Putamen (tissue), 1 donor: ENCODE data around the gene CFAP61.
"Not testable (repeated sequence)": the region's sequence is repeated elsewhere in the genome, so short reads cannot be mapped to it uniquely, and the experiment has no call there.

Source experiments
- DNase-seq: peaks from one replicate; pipeline ENCODE4 v3.0.0-alpha.2; 2016; ENCODE audit warnings: low spot score

Gene CFAP61

DNA sequence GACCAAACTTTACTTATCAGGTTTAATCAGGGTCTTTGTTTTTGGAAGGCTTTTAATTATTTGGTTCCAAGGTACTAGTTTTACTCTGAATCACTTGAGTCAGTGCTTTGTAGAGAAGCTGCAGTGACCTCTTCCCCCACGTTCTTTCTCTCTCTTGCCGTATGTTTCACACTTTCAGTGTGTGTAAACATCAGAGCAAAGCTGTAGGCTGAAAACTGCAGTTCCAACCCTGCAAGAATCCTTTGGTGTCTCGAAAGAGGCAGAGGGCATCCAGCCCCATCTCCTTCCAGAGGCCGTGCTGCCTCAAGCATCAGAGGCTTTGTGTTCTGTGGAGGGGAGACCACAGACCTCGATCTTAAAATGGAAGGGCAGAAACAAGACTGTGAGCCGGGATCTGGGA lies 42.1 kb downstream of the CFAP61 start:
- DNase-seq: no peak

DNA sequence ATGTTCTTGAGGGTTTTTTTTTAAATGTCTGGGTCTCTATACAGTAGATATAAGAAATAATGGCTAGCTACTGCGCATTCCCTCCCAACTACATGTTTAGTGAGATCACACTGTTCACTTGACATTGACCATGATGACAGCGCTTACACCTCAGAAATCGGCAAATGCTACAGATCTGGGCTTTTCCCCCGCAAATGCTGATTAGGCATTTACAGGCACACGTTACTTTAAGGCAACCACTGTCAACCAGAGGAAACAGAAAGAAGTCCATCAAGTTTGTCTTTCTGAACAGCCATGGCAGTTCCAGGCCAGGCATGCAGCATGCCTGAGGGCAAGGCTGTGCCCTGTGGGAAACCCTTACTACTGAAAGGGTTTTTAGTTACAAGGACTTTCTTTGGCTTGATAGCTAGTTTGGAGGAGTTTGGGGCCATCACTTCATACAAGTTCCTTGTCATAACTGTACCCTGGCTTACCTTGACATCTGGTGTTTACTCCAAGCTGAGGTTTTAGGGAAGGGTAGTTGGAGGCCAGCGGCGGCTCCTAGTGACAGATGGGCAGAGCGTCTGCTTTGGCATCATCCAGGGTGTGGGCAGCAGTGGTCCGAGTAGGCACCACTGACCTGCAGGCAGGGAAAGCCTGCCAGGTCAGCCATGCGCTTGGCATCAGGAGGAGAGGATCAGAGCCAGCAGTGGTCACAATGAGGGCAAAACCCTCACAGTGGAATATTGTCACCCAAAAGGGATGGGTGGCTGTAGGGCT lies 43.0 kb downstream of the CFAP61 start:
- no peak for DNase-seq

DNA sequence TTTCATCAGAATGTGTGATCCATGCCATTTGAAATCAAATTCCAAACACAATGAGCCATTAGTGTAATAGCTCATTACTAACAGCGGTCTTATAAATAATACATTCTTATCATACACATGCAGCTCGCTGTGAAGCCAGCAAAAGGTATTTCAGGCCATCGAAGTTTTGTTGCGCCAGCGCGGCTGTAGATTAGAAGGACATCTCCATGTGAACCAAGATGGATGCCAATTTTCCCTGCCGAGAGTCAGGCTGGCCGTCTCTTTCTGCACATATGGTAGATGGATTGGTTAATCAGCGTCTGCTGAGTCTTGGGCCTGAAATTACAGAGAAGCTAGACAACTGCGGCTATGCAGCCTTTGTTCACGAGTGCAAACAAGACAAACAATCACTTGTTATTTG lies 44.1 kb downstream of the CFAP61 start:
- DNase-seq: no peak

DNA sequence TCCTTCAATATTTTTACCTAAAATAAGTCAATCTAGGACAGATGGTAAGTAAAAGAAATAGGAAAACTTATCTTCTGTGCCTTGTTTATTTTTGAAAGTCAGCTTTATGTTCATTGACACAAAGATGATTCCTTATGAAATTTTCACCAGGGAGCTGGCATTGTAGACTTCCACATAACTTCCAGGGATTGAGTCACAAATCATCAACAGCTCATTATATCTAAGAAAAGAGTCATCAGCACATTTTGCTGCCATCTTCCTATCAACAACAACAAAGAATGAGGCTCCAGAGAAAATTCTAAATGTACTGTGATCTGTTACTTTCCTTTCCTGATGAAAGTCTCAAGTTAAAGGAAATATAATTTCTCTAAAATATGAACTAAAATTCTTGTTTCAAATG lies 48.5 kb downstream of the CFAP61 start:
- no peak for DNase-seq

DNA sequence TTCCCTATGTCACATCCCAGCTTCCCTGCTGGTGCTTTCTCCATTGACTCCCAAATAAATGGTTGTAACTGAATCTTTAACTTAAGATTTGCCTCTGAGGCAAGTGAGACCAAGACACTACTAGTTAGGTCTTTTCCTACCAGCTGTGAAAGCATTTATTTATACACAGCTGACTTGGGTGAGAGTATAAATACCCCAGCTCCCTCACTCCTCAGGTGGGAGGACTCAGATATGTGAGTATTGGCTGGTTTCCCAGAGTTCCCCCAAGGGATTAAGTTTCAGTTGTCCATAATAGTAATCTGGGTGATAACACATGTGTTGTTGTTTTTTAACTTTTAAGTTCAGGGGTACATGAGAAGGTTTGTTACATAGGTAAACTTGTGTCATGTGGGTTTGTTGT lies 49.8 kb downstream of the CFAP61 start:
- no peak for DNase-seq

DNA sequence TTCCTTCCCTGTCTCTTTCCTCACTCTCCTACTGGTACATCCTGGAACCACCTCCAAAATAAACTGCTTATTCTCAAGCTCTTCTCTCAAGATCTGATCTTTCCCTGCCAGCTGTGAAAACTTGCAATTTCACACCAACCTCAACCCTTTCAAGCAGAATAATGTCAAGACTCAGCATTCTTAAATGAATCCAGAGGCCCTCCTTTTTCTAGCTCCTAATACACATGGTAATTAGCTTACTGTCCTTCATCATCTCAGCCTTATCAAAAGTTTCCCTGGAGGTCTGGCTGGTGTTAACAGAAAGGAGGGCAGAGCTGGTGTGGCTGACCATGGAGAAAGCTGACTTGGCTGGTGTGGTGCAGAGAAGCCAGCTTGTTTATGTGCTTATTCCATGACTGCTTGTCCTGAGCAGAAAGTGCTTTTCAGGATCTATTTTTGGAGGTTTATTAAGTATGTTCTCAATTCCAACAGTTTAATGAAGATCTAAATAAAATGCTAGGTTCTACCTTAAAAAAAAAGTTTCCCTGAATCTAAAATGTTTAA lies 50.5 kb downstream of the CFAP61 start:
- DNase-seq: no peak

DNA sequence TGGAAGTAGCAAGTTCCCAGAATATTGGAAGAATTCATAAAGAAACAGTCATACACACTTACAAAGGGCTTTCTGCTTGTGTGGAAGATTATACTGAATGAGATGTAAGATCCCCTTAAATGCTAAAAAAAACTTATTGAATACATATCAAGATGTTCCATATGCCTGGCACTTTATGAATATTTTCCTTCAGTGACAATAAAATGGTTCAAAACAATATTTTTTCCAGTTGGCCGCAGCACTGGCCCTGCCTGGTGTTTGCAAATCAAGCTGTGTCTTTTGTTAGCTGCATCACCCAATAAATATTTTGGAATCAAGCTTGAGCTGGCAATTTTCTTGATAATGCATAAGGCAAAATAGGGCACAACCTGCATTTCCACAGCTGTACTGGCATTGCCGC lies 51.2 kb downstream of the CFAP61 start:
- DNase-seq: no peak

DNA sequence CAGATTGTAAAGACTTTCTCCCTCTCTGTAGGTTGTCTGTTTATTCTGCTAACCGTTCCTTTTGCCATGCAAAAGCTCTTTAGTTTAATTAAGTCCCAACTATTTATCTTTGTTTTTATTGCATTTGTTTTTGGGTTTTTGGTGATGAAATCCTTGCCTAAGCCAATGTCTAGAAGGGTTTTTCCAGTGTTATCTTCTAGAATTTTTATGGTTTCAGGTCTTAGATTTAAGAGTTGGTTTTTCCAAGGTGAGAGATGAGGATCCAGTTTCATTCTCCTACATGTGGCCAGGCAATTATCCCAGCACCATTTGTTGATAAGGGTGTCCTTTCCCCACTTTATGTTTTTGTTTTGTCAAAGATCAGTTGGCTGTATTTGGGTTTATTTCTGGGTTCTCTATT lies 70.9 kb downstream of the CFAP61 start:
- not testable (repeated sequence) for DNase-seq

DNA sequence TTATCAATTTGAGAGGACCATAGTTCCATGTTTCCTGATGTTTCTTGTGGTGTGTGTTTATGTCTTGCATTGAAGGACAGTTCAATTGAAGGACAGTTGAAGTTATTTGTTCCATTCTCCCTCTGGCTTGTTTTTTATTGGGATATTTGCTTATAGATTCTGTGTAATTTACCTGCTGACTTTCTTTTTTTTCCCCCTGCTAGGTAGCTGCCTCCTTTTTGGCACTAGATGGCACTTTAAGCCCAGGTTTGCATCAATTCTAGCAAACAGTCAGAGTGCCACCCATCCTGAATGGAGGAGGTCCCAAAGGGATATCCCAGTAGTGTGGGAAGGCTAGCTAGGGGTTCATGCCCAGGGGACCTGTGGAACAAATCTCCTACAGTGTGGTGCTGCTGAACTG lies 78.1 kb downstream of the CFAP61 start:
- no peak for DNase-seq

DNA sequence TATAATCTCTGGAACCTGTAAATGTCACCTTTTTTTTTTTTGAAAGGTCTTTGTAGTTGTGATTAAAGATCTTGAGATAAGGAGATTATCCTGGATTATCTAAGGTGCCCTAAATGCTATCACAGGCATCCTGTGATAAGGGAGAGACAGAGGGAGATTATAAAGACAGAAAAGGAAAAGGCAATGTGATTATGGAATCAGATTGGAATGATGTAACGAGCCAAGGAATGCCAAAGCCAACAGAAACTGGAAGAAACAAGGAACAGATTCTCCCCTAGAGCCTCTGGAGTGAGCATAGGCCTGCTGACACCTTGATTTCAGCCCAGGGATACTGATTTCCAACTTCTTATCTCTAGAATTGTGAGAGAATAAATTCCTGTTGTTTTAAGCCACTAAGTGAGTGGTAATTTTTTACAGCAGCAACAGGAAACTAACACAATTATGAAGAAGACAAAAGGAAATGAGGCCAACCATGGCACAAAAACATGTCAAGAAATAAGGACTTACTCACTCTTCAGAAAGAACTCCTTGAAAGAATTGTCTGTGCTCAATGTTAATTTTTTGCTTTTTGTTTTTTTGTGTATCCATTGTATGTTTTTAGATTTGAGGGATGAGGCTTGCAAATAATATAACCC lies 82.7 kb downstream of the CFAP61 start:
- no peak for DNase-seq

DNA sequence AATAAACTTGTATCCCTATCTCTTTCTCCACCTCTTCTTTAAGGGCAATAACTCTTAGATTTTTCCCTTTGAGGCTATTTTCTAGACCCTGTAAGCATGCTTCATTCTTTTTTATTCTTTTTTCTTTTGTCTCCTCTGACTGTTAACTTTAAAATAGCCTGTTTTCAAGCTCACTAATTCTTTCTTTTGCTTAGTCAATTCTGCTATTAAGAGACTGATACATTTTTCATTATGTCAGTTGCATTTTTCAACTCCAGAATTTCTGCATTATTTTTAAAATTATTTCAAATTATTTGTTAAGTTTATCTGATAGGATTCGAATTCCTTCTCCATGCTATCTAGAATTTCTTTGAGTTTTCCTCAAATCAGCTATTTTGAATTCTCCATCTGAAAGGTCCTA lies 84.0 kb downstream of the CFAP61 start:
- DNase-seq: no peak

DNA sequence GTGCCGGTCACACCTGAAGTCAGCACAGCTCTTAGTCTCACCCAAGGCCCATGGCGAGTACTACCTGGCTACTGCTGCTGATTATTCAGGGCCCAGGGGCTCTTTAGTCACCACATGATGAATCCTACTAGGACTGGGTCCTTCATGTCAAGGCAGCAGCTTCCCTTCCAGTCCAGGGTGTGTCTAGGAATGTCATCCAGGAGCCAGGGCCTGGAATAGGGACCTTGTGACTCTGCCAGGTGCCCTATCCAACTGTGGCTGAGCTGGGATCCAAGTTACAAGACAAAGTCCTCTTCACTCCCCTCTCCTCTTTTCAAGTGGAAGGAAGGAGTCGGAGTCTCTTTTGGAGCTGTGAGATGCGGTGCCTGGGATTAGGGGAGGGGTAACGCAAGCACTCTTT lies 85.5 kb downstream of the CFAP61 start:
- DNase-seq: no peak

DNA sequence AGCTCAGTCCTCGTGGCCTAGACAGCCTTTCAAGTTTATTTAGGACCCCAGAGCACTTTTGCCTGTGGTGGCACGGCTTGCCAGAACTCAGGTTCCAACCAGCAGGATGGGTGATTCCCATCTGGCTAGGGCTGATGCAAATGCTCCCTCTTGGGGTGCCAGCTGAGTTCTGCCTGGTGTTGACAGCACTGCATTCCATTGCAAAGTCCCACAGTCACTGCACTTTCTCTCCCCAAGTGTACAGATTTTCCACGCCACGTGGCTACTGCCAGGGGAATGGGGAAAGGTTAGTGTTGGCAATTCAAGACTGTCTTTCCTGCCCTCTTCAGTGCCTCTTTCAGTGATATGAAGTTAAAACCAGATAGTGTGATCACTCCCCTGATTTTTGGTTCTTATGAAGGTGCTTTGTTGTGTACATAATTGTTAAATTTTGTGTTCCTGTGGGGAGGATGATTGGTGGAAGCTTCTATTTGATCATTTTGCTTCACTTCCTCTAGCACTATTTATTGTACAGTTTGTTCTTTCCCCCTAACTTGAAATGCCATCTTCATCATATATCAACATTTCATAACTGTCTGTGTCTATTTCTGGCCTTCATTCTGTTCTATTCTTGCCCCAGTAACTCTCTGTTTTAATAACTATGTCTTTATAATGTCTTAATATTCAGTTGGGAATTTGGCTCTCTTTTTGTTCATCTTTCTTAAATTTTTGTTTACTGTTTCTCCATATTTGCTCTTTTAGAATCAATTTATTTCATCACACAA lies 86.2 kb downstream of the CFAP61 start:
- no peak for DNase-seq

DNA sequence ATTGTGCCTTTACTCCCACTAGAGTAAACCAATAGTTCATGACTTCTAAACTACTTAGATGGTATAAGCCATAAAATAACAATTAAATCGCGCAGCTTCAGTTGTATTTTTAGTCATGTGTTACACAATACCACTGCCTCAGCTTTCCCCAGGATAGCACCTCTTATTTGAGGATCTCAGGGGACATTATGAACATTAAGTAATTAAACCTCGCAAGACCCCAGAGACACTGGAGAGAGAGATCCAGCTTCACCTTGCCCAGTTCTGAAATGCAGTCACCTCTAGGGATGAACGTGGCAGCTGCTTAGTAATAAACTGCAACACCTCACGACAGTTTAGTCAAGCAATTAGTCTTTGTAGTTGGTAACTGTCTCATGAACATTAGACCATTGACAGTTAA lies 87.1 kb downstream of the CFAP61 start:
- no peak for DNase-seq

DNA sequence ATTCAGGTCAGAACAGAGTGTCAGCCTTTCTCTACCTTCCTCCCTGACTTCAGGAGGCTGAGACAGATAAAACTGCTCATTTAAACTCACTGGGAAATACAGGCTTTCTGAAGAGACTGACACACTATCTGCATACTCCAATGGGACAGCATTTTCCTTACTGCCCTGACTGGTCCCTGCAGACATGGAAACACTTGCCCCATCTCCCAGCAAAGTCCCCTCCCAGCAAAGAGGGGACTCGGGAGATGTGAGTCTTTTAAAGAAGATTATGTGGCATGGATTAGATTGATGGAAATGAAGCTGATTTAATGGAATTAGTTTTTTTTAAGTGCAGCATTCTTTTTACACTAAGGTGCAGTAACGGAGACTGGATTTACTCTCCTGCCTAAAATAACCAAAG lies 90.8 kb downstream of the CFAP61 start:
- no peak for DNase-seq

DNA sequence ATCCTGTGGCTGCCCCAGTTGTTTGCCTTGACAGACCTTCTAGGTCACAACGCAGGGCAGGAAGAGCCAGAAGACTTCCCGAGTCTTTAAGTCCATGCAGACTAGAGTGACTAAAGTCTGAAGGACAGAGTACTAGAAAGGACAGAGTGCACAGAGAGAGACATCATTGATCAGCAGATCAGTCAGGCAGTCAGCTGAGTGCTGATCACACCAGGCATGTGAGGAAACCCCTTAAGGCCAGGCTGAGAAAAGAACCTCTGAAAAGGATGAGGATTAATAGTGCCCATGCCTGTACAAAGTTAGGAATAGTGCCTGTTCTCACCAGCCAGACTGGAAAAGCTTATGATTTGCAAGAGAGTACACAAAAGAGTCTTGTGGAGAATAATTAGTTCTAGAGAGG lies 91.3 kb downstream of the CFAP61 start:
- DNase-seq: no peak

DNA sequence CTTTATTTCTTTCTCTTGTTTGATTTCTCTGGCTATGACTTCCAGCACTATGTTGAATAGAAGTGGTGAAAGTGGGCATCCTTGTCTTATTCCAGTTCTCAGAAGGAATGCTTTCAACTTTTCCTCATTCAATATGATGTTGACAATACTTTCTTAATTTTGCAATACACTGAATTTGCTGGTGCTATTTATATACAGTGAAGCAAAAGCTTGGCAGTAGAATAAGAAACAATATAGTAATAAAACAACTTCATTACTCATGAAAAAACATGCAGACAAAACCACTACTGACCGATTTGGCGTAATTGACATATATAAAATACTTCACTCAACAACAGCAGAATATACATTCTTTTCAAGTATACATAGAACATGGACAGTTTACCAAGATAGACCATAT lies 96.4 kb downstream of the CFAP61 start:
- no peak for DNase-seq

DNA sequence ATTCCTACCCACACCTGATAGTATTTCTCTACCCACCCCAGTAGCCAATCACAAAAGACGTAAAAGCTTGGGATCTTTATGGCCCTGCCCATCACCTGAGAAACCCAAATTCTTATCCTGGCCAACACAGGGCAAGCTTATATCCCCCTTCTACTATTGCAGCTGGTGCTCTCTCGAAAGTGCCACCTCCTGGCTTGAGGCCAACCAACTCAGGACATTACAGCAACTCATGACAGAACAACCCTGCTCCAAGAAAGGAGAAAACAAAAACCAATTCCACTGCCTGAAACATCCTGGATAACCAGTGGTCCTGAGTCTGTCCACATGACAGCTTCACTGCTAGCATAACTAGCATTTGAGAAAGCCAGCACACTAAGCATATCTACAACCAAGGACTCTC lies 97.9 kb downstream of the CFAP61 start:
- DNase-seq: no peak

DNA sequence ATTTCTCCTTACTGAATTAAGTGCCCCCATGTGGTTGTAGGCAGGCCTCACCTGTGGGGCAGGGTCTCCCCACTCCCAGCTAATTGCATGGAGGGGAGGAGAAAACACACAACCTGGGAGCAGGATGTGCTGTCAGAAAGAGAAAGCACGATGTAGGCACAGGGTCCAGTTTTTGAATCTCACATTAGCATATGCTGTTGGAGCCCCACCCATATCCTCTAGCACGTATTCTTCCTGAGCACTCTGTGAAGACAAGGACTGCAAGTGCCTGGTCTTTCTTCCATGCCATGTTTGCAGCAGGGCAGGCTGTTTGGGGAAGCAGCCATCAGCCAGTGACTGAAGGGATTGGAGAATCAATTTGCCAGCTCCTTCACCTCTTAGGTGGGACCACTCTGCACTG lies 108.2 kb downstream of the CFAP61 start:
- no peak for DNase-seq

DNA sequence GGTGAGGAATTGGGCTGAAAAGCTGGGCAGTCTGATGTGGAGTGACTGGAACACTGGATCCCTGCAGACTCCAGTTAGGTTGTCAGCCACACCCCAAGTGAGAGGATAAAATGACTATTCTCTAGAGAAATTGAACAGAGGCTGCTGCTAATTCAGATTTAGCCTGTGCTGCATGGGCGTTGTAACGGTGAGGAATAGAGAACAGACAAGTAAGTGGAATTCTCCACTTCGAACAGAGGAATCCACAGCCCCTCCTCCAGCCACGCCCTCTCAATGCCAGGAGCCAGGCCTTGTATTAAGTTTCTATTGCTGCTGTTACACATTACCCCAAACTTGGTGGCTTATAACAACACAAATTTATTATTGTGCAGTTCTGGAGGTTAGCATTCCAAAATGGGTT lies 109.3 kb downstream of the CFAP61 start:
- peak; percentile 53 for DNase-seq

DNA sequence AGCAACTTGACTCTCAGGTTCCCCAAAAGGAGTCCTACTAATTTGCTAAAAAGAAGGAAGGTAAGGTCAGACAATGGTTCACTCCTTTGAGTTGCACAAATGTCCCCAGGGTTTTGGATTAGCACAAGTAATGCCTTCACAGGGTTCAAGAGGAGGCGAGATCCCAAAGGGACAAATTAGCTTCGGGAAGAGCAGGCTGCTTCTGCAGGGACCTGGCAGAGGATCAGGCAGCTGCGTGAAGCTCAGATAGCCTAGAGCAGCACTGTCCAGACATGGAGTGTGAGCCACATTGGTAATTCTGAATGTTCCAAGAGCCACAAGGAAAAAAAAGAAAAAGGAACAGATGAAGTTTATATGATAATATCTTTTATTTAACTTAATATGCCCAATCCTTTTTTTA lies 115.4 kb downstream of the CFAP61 start:
- no peak for DNase-seq

DNA sequence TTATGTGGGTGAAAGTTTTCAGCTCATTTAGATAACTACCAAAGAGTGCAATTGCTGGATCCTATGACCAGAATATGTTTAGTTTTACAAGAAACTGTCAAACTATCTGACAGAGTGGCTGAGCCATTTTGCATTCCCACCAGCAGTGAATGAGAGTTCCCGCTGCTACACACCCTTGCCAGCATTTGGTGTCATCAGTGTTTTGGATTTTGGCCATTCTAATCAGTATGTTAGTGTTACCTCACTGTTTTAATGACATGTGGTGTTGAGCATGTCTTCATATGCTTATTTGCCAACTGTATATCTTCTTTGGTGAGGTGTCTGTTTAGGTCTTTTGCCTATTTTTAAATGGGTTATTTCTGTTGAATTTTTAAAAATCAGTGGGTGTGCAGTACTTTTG lies 120.9 kb downstream of the CFAP61 start:
- peak; percentile 7 for DNase-seq
